K562 (cell line): Measurements from ENCODE around the gene NXN. TPM values are rescaled to one million over a fixed set of nuclear protein-coding genes. Genes with fewer than 3 reads are reported as not detected.

Source experiments
- ATAC-seq: fragments of 200-7000 bp; cut with Tn5 transposase; 3 replicates; pipeline ENCODE4 v1.9.1; 2020; ENCODE audit warnings: moderate library complexity
- BruUV-seq: library from RNA; stranded (reverse); fragments of 400-500 nt; replicated peaks from 2 replicates; lab custom pipeline; 2021; lab: Mats Ljungman, UMichigan
- CTCF ChIA-PET: fragments of 300-600 bp; formaldehyde crosslinking; extraction: SDS; loops from one replicate; lab custom pipeline; 2021; ENCODE audit warnings: low intra/inter-chr PET ratio; lab: Yijun Ruan, JAX
- POLR2A ChIA-PET: fragments of 300-600, 350-650 bp; sonication (Branson Sonifier 250); formaldehyde crosslinking; extraction: SDS; loops from one replicate; lab custom pipeline; 2021; ENCODE audit warnings: antibody characterized with exemption, inconsistent platforms; lab: Yijun Ruan, JAX
- DNase-seq, 4 experiments: peaks; one replicate each; pipeline versions ENCODE4 v3.0.0 to v3.0.0-alpha.2; 2011 to 2018; ENCODE audit warnings: low spot score in 3 of 4, mixed read lengths in 3 of 4; ENCODE audit errors: extremely low read depth in 1 of 4
- FAIRE-seq: peaks from 2 replicates; lab custom pipeline; 2011; peaks lifted over from hg19 to GRCh38; lab: Jason Lieb, UNC
- H2AFZ ChIP-seq: 2 replicates; pipeline ENCODE4 v1.6.0; 2011; ENCODE audit warnings: low read depth, low read length, control low read depth, inconsistent platforms
- H3K27ac ChIP-seq: fragments of 200-600 bp; 3 replicates; pipeline ENCODE4 v1.8.0; 2011; ENCODE audit warnings: low read depth, mild to moderate bottlenecking, control low read depth, inconsistent platforms, low read length, moderate library complexity, mixed read lengths; ENCODE audit errors: extremely low read depth
- H3K27me3 ChIP-seq, 2 experiments: fragments of 300-600 bp in 1 of 2; 2 replicates in 1 of 2; 3 replicates in 1 of 2; pipeline versions ENCODE4 v1.6.0 to v1.8.0; 2011; ENCODE audit warnings: inconsistent platforms in 2 of 2, low read length in 2 of 2, mild to moderate bottlenecking in 1 of 2, mixed read lengths in 1 of 2, moderate library complexity in 1 of 2; ENCODE audit not compliant: control insufficient read depth in 2 of 2, insufficient read depth in 2 of 2
- H3K36me3 ChIP-seq: fragments of 300-600 bp; 3 replicates; pipeline ENCODE4 v1.8.0; 2011; ENCODE audit warnings: mild to moderate bottlenecking, low read length, inconsistent platforms; ENCODE audit not compliant: control insufficient read depth, insufficient read depth
- H3K4me1 ChIP-seq, 2 experiments: fragments of 200-600 bp in 1 of 2; replicated peaks in 1 of 2; 2 replicates in 1 of 2; 3 replicates in 1 of 2; pipeline versions ENCODE4 v1.5.1 to v1.8.0; 2011; ENCODE audit warnings: inconsistent platforms in 2 of 2, low read length in 2 of 2, mild to moderate bottlenecking in 1 of 2, mixed read lengths in 1 of 2, moderate library complexity in 1 of 2; ENCODE audit not compliant: control insufficient read depth in 2 of 2, insufficient read depth in 2 of 2
- H3K4me2 ChIP-seq: 2 replicates; pipeline ENCODE4 v1.6.1; 2011; ENCODE audit warnings: low read length, control low read depth, inconsistent platforms, mixed read lengths; ENCODE audit not compliant: insufficient read depth
- H3K4me3 ChIP-seq: fragments of 200-600 bp; sonication (generic), shearing (Covaris generic); 2 replicates; pipeline ENCODE4 v1.5.1; 2016; ENCODE audit warnings: control low read depth, inconsistent platforms
- H3K79me2 ChIP-seq: fragments of 200-600 bp; 3 replicates; pipeline ENCODE4 v1.8.0; 2011; ENCODE audit warnings: low read length, inconsistent platforms; ENCODE audit not compliant: control insufficient read depth, insufficient read depth
- H3K9ac ChIP-seq, 2 experiments: 2 replicates each; pipeline versions ENCODE4 v1.6.0 to v1.6.1; 2011; ENCODE audit warnings: low read depth in 2 of 2, low read length in 2 of 2, control low read depth in 1 of 2, inconsistent platforms in 1 of 2, mild to moderate bottlenecking in 1 of 2, mixed read lengths in 1 of 2; ENCODE audit not compliant: insufficient read depth in 1 of 2
- H3K9me1 ChIP-seq: one replicate; pipeline ENCODE4 v1.6.0; 2011; ENCODE audit warnings: inconsistent platforms, mild to moderate bottlenecking, low read length, moderate library complexity; ENCODE audit not compliant: control insufficient read depth, insufficient read depth
- H3K9me3 ChIP-seq: replicated peaks from 2 replicates; pipeline ENCODE4 v1.5.1; 2011; ENCODE audit warnings: low read depth, low read length, inconsistent platforms; ENCODE audit not compliant: control insufficient read depth, insufficient read depth
- H4K20me1 ChIP-seq: replicated peaks from 2 replicates; pipeline ENCODE4 v1.6.1; 2011; ENCODE audit warnings: low read length, inconsistent platforms, mixed read lengths; ENCODE audit not compliant: control insufficient read depth, insufficient read depth
- BHLHE40 ChIP-seq: IDR thresholded peaks from 2 replicates; pipeline ENCODE4 v1.6.1; 2011; ENCODE audit warnings: low read length, improper control_type of control experiment
- CC2D1A ChIP-seq: fragments of 450-650 bp; IDR thresholded peaks from 2 replicates; pipeline ENCODE4 v1.6.1; 2017; ENCODE audit warnings: mild to moderate bottlenecking
- KDM1A ChIP-seq, 2 experiments: fragments of 450-650 bp; IDR thresholded peaks; 2 replicates each; pipeline ENCODE4 v1.6.1; 2016; ENCODE audit warnings: mild to moderate bottlenecking in 2 of 2
- NCOA6 ChIP-seq: fragments of 450-650 bp; IDR thresholded peaks from 2 replicates; pipeline ENCODE4 v1.6.1; 2017; ENCODE audit warnings: mild to moderate bottlenecking
- NUFIP1 ChIP-seq: fragments of 450-650 bp; IDR thresholded peaks from 2 replicates; pipeline ENCODE4 v1.6.1; 2018; ENCODE audit not compliant: partially characterized antibody
- RFX7 ChIP-seq: fragments of 250-450 bp; sonication (Bioruptor Pico); IDR thresholded peaks from 2 replicates; pipeline ENCODE4 v1.5.1; 2021; ENCODE audit warnings: mild to moderate bottlenecking
- TEAD4 ChIP-seq, 2 experiments: sonication (generic) in 1 of 2; formaldehyde crosslinking in 1 of 2; IDR thresholded peaks; 2 replicates each; pipeline versions ENCODE4 v1.6.1 to v1.8.0; 2012 to 2022; ENCODE audit warnings: borderline replicate concordance in 1 of 2, inconsistent platforms in 1 of 2, low read length in 1 of 2, mild to moderate bottlenecking in 1 of 2, missing genetic modification reagents in 1 of 2
- ZNF445 ChIP-seq: fragments of 250-450 bp; sonication (Bioruptor Pico); IDR thresholded peaks from 2 replicates; pipeline ENCODE4 v1.4.0; 2020; ENCODE audit warnings: low read depth, mild to moderate bottlenecking, moderate library complexity
- ZSCAN32 ChIP-seq: fragments of 450-650 bp; formaldehyde crosslinking; IDR thresholded peaks from 2 replicates; pipeline ENCODE4 v1.4.0; 2020; ENCODE audit warnings: mild to moderate bottlenecking, moderate library complexity
- WGBS: fragments of 100-300 bp; shearing (Covaris generic); methylation state at CpG from one replicate; pipeline ENCODE4 v1.1.6; 2016; ENCODE audit warnings: low coverage, mixed read lengths; ENCODE audit not compliant: insufficient coverage; ENCODE audit errors: missing lambda C conversion rate; 5-methylcytosine and 5-hydroxymethylcytosine counted together
- in situ Hi-C: fragments of 300-500 bp; cut with MboI; formaldehyde crosslinking; loops from 4 replicates; pipeline ENCODE4 v1.15.0; 2018; ENCODE audit warnings: inconsistent platforms, mixed read lengths
- intact Hi-C: fragments of 100-400 bp; cut with micrococcal nuclease; formaldehyde crosslinking; loops from 2 replicates; pipeline ENCODE4 v1.14.2; 2022
- polyA plus RNA-seq, 8 experiments: library from polyadenylated mRNA; depleted of rRNA in 4 of 8; stranded (reverse) in 5 of 8; unstranded in 3 of 8; fragments of >200 nt; fragmentation: Nextera tagmentation in 2 of 8; fragmentation: Illumina TruSeq in 1 of 8; extraction: Ambion mirVana in 2 of 8; extraction: Trizol in 1 of 8; gene quantifications; 2 replicates each; pipeline versions ENCODE4 v1.2.1 to v1.2.3, GENCODE V29; 2011 to 2014; ENCODE audit warnings: inconsistent platforms in 1 of 8, missing spikeins in 1 of 8
- total RNA-seq, 7 experiments: library from RNA; depleted of rRNA in 6 of 7; stranded (reverse); fragments of >200 nt in 6 of 7; fragmentation: Illumina TruSeq in 2 of 7; extraction: Trizol in 2 of 7; gene quantifications; 2 replicates each; pipeline versions ENCODE4 v1.2.1 to v1.2.3, GENCODE V29; 2011 to 2021; ENCODE audit warnings: low replicate concordance in 1 of 7

The NXN gene
- total and polyA plus RNA-seq, 9 of the 15 experiments (the other 6 are each of a cell fraction or from before 2014, with no cell fraction given): 0.08 to 0.39 (median 0.29) TPM; not detected in 5

DNA sequence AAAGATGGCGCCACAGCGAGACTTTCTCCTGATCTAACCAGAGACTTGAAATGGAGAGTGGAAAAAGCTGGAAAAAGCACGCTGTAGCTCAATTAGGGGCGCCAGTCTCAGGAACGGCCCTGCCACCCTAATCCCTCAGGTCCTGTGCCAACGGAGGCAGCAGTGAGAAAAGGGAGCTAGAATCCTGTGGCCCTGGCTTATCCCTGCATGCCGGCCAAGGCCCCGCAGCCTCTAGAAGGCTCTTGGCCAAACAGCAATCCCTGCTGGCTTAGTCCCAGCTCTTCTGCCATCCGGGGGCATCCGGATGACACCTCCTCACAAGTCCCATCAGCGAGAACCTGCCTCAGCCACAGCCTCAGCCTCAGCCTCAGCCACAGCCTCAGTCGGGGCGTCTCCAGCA is 127.7 kb downstream of the NXN start:
- no peak overlapping the region; a peak in 1 of 4 replicates for H3K9ac ChIP-seq

More for the DNA sequence above, 127.7 kb downstream of the NXN start:
- no peak for TF ChIP-seq ZNF445 (CRISPR knock-in tag)
- no peak for TF ChIP-seq KDM1A (IDR thresholded peaks at IDR 0.05)
- no peak for TF ChIP-seq ZSCAN32
- TF ChIP-seq CC2D1A: no peak
- TF ChIP-seq RFX7 (CRISPR knock-in tag): no peak
- no peak for TF ChIP-seq NCOA6
- no peak for TF ChIP-seq BHLHE40
- TF ChIP-seq NUFIP1: no peak
- no peak for TF ChIP-seq TEAD4 (IDR thresholded peaks at IDR 0.05; ENCODE audit: low read length)
- TF ChIP-seq TEAD4 (CRISPR knock-in tag; IDR thresholded peaks at IDR 0.05; ENCODE audit: borderline replicate concordance): no peak
- 3% methylated on average over 11 of the region's 13 CpGs for WGBS
- Histone ChIP-seq H3K79me2 (no peaks in the 10 kb centered on the region), H3K27ac (no peak overlapping the region), H3K4me1 (no peaks in the 10 kb centered on the region), H3K9me3 (no peaks in the 10 kb centered on the region), H3K27me3 (peaks cover 31 to 68% of the 10 kb centered on the region in 2 experiments), H2AFZ (no peak overlapping the region), H3K36me3 (no peaks in the 10 kb centered on the region), H4K20me1 (no peaks in the 10 kb centered on the region; the same call in 1 of the 2 replicates), H3K4me3 (no peak overlapping the region), H3K9me1 (no peaks in the 10 kb centered on the region), H3K4me2 (no peak overlapping the region)
- BruUV-seq: no TSS peak
- FAIRE-seq (no peak), DNase-seq (no peak), ATAC-seq (no peak)
- in situ Hi-C loops: no loop called here
- ChIA-PET POLR2A (interaction anchor here (0.5 to 1.6 kb wide), 3 partner anchors 18 to 37 kb away, joined by 3 to 6 read pairs (median 3); no protein-coding TSS in a partner anchor), CTCF (no interaction called here)
- intact Hi-C loops: no loop called here
